SU-DHL-6 (cell line): ENCODE results near the gene BUB3.

Experiments
- CTCF ChIP-seq: fragments of 200-600 bp; sonication (generic); IDR thresholded peaks from one replicate; pipeline ENCODE4 v1.5.1; 2017; ENCODE audit warnings: antibody characterized with exemption, mild to moderate bottlenecking, low read length, moderate library complexity; ENCODE audit not compliant: insufficient read depth, poor library complexity, severe bottlenecking
- EZH2phosphoT487 ChIP-seq: fragments of 200-600 bp; sonication (generic), shearing (Covaris generic); conservative IDR thresholded peaks from 2 replicates; pipeline ENCODE4 v1.6.1; 2018; ENCODE audit warnings: mild to moderate bottlenecking, antibody characterized with exemption, low read length, moderate library complexity, mixed read lengths

DNA sequence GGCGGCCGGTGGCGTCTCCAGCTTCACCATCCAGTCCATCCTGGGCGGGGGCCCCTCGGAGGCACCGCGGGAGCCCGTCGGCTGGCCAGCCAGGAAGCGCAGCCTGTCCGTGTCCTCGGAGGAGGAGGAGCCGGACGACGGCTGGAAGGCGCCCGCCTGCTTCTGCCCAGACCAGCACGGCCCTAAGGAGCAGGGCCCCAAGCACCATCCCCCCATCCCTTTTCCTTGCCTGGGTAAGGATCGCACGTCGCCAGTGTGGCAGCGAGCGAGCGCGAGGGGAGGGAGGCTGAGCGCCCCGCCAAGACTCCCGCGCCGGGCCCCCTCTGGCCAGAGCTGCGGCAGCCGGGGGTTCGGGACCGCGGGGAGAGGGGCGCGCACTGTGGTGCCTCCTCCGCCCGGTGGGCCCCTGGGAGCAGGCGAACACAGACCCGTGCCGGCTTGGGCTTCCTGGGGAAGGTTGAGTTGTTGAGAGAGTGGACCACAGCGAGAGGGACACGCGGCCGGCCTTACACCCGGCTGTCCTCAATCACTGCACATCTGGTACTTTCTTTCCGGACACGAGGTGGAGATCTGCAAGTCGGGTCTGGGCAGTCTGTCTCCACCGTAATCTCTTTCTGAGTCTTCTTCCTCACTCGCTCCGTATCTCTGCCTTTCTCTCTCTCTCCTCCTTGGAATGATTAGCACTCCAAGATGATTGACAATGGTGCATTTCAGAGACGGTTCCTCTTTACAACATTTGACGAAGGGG lies 5.6 kb upstream of the BUB3 start:
- no peak for TF ChIP-seq CTCF
- TF ChIP-seq EZH2phosphoT487, result no peak
